Lower leg skin (tissue), 3 donors: Measurements from ENCODE around the gene ZNF283.

ENCODE experiments used
- POLR2A ChIP-seq, 2 donors: fragments of 450-650 bp; IDR thresholded peaks; one replicate each; pipeline ENCODE4 v1.6.1; 2016 to 2017; ENCODE audit warnings: antibody characterized with exemption in 2 of 2, mild to moderate bottlenecking in 1 of 2, moderate library complexity in 1 of 2
- TF ChIP-seq, protein P1 (sequence below), 3 donors: fragments of 450-650 bp; IDR thresholded peaks; one replicate each; pipeline ENCODE4 v1.5.1; 2016; ENCODE audit warnings: antibody characterized with exemption in 3 of 3, mild to moderate bottlenecking in 3 of 3, moderate library complexity in 2 of 3

DNA sequence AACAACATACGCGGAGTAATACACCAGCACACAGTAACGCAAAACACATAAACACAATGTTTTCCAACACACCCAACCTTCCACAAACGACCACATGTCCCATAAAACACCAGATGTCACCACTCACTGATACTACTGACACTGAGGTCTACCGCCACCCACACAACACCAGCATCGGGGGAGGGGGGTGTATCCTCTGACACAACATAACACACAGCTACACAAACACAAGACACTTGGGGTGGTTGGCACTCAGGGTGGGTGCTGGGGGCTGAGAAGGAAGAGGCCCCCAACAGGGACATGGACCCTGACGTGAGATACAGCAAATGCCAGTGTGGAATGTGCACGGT, 44.8 kb upstream of the ZNF283 start:
- no peak for TF ChIP-seq POLR2A (IDR thresholded peaks at IDR 0.05)
- TF ChIP-seq, protein P1, sequence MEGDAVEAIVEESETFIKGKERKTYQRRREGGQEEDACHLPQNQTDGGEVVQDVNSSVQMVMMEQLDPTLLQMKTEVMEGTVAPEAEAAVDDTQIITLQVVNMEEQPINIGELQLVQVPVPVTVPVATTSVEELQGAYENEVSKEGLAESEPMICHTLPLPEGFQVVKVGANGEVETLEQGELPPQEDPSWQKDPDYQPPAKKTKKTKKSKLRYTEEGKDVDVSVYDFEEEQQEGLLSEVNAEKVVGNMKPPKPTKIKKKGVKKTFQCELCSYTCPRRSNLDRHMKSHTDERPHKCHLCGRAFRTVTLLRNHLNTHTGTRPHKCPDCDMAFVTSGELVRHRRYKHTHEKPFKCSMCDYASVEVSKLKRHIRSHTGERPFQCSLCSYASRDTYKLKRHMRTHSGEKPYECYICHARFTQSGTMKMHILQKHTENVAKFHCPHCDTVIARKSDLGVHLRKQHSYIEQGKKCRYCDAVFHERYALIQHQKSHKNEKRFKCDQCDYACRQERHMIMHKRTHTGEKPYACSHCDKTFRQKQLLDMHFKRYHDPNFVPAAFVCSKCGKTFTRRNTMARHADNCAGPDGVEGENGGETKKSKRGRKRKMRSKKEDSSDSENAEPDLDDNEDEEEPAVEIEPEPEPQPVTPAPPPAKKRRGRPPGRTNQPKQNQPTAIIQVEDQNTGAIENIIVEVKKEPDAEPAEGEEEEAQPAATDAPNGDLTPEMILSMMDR (IDR thresholded peaks at IDR 0.05): no peak
